Thyroid gland (tissue), 4 donors: ENCODE measurements around the gene CD58. TPM values are rescaled to one million over a fixed set of nuclear protein-coding genes. Genes with fewer than 3 reads are reported as not detected.

Experiments
- DNase-seq, 2 donors: peaks; one replicate each; pipeline ENCODE4 v3.0.0-alpha.2; 2019
- H3K27ac ChIP-seq, 3 donors: fragments of 200-600 bp; sonication (generic); 1 replicate in 2 of 3; 2 replicates in 1 of 3; pipeline ENCODE4 v1.5.1; 2016 to 2019; ENCODE audit warnings: mild to moderate bottlenecking in 1 of 3, moderate library complexity in 1 of 3
- H3K27me3 ChIP-seq: fragments of 200-600 bp; sonication (generic); one replicate; pipeline ENCODE4 v1.5.1; 2019
- H3K36me3 ChIP-seq, 2 donors: fragments of 200-600 bp; sonication (generic); one replicate each; pipeline ENCODE4 v1.5.1; 2016 to 2019
- H3K4me1 ChIP-seq, 2 donors: fragments of 200-600 bp; sonication (generic); one replicate each; pipeline ENCODE4 v1.5.1; 2017 to 2019
- H3K4me3 ChIP-seq, 3 donors: fragments of 200-600 bp; sonication (generic); replicated peaks in 1 of 3; 1 replicate in 2 of 3; 2 replicates in 1 of 3; pipeline ENCODE4 v1.5.1; 2016; ENCODE audit warnings: mild to moderate bottlenecking in 1 of 3
- H3K9me3 ChIP-seq: fragments of 200-600 bp; sonication (generic); one replicate; pipeline ENCODE4 v1.5.1; 2017
- POLR2A ChIP-seq, 2 donors: fragments of 450-650 bp; IDR thresholded peaks; one replicate each; pipeline ENCODE4 v1.6.1; 2017; ENCODE audit warnings: antibody characterized with exemption in 2 of 2, mild to moderate bottlenecking in 2 of 2, moderate library complexity in 1 of 2
- WGBS, 2 donors: methylation state at CpG; one replicate each; pipeline ENCODE4 v1.1.5; 2017; 5-methylcytosine and 5-hydroxymethylcytosine counted together
- intact Hi-C: fragments of 100-400 bp; cut with DNase I; formaldehyde crosslinking; loops from one replicate; pipeline ENCODE4 v1.15.1; 2023
- total RNA-seq, 4 donors: library from RNA; depleted of rRNA; stranded (reverse); fragments of >200 nt; gene quantifications; one replicate each; pipeline ENCODE4 v1.2.3, GENCODE V29; 2016
- TF ChIP-seq, protein P1 (sequence below), 6 experiments: fragments of 200-600 bp in 3 of 6; fragments of 450-650 bp in 3 of 6; sonication (generic) in 3 of 6; IDR thresholded peaks; one replicate each; pipeline ENCODE4 v1.5.1; 2016 to 2019; ENCODE audit warnings: antibody characterized with exemption in 6 of 6, mild to moderate bottlenecking in 2 of 6, inconsistent platforms in 1 of 6, moderate library complexity in 1 of 6

The CD58 gene
- total RNA-seq, 4 donors from 2014 or later, result 17.5 to 51.9 (median 23.1) TPM

DNA sequence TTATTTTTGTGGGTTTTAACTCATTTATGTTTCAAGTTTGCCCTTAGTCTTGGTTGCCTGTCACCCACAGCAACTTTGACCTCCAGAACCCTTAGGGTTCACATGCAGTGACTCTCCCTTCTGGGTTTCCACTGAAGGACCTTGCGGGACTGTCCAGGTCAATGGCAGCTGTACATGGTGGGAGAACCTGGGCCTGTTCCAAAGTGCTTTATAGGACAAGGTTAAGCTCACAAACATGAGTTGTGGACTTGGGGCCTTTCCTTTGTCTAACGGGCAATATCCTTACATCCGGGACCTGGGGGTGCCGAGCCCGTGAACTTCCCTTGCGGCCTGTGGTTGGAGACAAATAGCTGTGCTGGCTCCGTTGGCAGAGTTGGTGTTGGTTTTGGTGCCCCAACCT is 77.8 kb downstream of the CD58 start:
- H3K4me1 ChIP-seq, result peaks cover 0 to 7% of the 10 kb centered on the region in 2 donors
- intact Hi-C loops, result no loop called here
- TF ChIP-seq POLR2A (IDR thresholded peaks at IDR 0.05), result no peak
- TF ChIP-seq, protein P1, sequence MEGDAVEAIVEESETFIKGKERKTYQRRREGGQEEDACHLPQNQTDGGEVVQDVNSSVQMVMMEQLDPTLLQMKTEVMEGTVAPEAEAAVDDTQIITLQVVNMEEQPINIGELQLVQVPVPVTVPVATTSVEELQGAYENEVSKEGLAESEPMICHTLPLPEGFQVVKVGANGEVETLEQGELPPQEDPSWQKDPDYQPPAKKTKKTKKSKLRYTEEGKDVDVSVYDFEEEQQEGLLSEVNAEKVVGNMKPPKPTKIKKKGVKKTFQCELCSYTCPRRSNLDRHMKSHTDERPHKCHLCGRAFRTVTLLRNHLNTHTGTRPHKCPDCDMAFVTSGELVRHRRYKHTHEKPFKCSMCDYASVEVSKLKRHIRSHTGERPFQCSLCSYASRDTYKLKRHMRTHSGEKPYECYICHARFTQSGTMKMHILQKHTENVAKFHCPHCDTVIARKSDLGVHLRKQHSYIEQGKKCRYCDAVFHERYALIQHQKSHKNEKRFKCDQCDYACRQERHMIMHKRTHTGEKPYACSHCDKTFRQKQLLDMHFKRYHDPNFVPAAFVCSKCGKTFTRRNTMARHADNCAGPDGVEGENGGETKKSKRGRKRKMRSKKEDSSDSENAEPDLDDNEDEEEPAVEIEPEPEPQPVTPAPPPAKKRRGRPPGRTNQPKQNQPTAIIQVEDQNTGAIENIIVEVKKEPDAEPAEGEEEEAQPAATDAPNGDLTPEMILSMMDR (IDR thresholded peaks at IDR 0.05), result no peak
- H3K36me3 ChIP-seq, result no peaks in the 10 kb centered on the region
- DNase-seq, result no peak
- WGBS, 2 donors, result 98 to 100% methylated on average over 7 of the region's 7 CpGs
- no peak overlapping the region for H3K4me3 ChIP-seq
- no peaks in the 10 kb centered on the region for H3K27me3 ChIP-seq
- H3K27ac ChIP-seq, result no peak overlapping the region
- no peaks in the 10 kb centered on the region for H3K9me3 ChIP-seq

DNA sequence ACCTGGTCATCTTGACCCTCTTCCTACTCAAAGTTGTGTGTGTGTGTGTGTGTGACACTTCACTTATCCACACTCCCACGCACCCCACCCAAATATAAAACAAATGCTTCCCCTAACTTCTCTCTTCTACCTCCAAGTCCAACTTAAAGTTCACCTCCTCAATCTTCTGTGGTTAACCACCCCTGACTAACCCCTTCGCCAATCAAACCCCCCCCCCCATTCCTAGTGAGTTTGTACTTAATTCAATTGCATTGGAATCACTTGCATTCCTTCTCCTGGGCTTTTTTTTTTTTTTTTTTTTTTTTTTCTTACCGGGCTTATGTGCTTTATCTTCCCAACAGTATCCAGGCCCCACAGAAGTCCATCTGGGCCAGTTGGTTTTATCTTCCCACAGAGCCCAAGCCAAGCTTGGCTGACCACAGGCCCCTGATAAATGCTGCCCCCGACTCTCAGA is 78.4 kb downstream of the CD58 start:
- DNase-seq, result no peak
- TF ChIP-seq, protein P1 (IDR thresholded peaks at IDR 0.05), result no peak
- no peak for TF ChIP-seq POLR2A (IDR thresholded peaks at IDR 0.05)
- peaks cover 0 to 7% of the 10 kb centered on the region in 2 donors for H3K4me1 ChIP-seq
- H3K27ac ChIP-seq, result no peak overlapping the region
- H3K9me3 ChIP-seq, result no peaks in the 10 kb centered on the region
- no peaks in the 10 kb centered on the region for H3K36me3 ChIP-seq
- intact Hi-C loops, result no loop called here
- no peaks in the 10 kb centered on the region for H3K27me3 ChIP-seq
- H3K4me3 ChIP-seq, result no peak overlapping the region
- WGBS, 2 donors, result 52 to 58% methylated on average over 4 of the region's 4 CpGs

DNA sequence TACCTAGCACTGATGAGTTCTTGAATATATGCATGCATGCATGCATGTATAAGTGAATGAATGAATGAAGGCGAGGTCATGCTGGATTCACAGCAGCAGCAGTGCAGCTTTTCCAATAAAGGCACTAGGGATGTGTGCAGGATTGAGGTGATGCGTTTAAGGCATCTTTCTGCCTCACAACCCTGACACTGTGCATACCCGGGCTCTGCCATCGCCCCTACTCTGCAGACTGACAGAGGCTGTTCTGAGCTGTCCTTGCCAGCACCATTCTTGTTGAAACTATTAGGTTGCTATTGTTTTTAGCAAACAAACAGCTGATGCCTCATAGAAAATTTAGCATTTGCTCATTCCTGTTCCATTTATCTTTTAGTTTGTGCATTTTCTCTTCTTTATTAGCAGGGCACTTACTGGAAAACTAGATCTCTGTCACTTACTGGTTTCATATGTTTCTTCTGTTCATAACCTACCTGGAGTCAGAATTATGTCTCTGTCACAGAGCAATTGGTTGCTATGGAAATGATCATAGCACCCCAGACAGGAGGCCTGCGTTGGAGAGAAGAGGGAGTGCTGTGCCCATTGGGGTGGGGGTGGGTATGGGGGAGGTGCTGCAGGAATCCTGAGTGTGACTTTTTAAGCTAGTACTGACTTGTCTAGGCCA is 79.0 kb downstream of the CD58 start:
- intact Hi-C loops, result no loop called here
- no peak for DNase-seq
- H3K4me3 ChIP-seq, result no peak overlapping the region
- H3K27ac ChIP-seq, result no peak overlapping the region
- 75 to 84% methylated on average over 5 of the region's 5 CpGs for WGBS, 2 donors
- no peaks in the 10 kb centered on the region for H3K9me3 ChIP-seq
- no peaks in the 10 kb centered on the region for H3K36me3 ChIP-seq
- H3K27me3 ChIP-seq, result no peaks in the 10 kb centered on the region
- TF ChIP-seq, protein P1 (IDR thresholded peaks at IDR 0.05), result no peak
- no peak for TF ChIP-seq POLR2A (IDR thresholded peaks at IDR 0.05)
- peaks cover 0 to 7% of the 10 kb centered on the region in 2 donors for H3K4me1 ChIP-seq

DNA sequence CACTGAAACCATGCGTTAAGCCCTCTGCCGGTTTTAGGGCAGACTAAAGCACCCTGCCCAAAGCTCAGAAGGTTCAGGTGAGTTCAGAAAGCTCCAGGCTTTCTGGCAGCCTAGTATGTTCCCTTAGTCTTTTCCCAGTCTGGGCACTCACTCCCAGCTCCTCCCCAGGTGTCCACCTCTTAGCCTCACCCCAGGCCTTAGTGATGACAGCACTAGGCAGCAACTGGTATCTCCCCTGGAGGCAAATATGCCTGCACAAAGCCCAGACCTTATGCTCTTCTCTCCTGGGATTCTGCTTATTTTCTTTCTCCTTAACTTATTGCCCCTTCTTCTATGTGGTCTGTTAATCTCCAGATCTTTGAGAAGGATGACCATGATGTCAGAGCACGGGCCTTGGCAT is 80.2 kb downstream of the CD58 start:
- Histone ChIP-seq H3K27me3 (no peaks in the 10 kb centered on the region), H3K4me1 (peaks cover 0 to 7% of the 10 kb centered on the region in 2 donors), H3K27ac (no peak overlapping the region), H3K9me3 (no peaks in the 10 kb centered on the region), H3K4me3 (no peak overlapping the region), H3K36me3 (no peaks in the 10 kb centered on the region)
- TF ChIP-seq, protein P1 (IDR thresholded peaks at IDR 0.05), result no peak
- TF ChIP-seq POLR2A (IDR thresholded peaks at IDR 0.05), result no peak
- WGBS, 2 donors, result 84 to 96% methylated on average over 3 of the region's 3 CpGs
- no peak for DNase-seq
- intact Hi-C loops, result no loop called here

DNA sequence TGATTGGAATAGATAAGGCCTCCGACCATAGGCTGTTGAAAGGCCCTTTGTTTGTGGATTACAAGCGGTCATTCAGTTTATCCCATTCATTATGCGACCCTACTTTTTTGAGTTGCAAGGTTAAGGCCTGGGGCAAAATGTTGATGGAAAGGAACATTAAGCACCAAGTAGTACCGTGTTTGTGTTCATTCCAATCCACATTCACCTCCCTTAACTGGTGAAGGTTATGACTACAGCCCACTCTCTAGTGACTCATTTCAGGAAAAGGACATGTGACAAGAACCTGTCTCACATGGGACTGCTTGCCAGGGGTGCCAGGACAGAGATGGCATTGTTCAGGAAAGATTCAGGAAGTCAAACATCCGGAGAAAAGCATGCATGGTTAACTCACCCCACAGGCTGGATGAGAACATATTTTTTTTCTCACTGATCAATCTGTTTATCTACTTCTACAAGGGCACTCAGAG is 81.6 kb downstream of the CD58 start:
- intact Hi-C loops, result loop anchor here (5.0 kb wide), 2 partner anchors 117 to 337 kb away; partner anchors contain the start of gene ATP1A1

More for the DNA sequence above, 81.6 kb downstream of the CD58 start:
- H3K27me3 ChIP-seq, result no peaks in the 10 kb centered on the region
- H3K9me3 ChIP-seq, result no peaks in the 10 kb centered on the region
- H3K4me1 ChIP-seq, result peaks cover 7 to 19% of the 10 kb centered on the region in 2 donors
- DNase-seq, result peak; percentile 61 to 68
- no peaks in the 10 kb centered on the region for H3K36me3 ChIP-seq
- no peak overlapping the region for H3K4me3 ChIP-seq
- TF ChIP-seq, protein P1 (IDR thresholded peaks at IDR 0.05), result no peak
- no peak for TF ChIP-seq POLR2A (IDR thresholded peaks at IDR 0.05)
- peak overlapping the region in 2 of 3 donors; percentile 40 to 44 for H3K27ac ChIP-seq
- 60 to 67% methylated on average over 5 of the region's 5 CpGs for WGBS, 2 donors
